ENCODE measurements around the gene MIB2.

DNA sequence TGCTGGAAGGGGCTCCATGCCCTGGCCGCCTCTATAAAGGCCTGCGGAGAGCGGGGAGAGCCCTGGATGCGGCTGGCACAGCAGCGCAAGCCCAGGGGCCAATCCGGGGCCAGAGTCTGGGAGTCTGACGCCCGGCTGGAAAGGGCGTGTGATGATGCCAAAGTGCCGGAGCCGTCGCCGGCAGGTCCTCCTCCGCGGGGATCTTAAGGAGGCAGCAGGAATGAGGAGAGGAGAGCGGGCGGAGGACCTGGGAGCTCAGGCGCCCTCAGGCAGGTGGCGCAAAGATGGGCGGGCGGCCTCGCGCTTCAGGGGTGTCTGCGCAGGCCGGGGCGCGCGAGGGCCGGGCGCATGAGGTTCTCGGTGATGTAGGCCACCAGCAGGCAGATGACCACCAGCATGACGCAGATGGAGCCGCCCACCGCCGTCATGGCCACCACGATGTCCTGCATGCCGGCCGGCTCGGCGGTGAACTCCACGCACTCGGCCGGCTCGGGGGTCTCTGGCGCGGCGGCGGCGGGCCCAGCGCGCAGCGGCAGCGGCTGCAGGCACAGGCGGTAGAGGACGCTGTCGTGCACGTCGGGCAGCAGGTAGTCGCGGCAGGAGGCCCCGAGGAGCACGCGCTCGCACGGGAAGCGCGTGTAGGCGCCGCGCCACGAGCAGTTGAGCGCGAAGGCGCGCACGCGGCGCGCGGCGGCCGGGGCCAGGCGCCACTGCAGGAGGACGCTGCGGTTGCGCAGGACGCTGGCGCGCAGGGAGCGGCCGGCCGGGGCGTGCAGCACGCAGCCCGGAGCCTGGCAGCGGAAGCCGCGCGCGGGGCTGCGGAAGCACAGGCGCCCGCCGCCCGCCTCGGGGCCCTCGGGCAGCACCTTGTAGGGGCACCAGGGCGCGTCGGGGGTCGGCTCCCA, 16.0 kb upstream of the MIB2 start:
- TF ChIP-seq, protein P1, sequence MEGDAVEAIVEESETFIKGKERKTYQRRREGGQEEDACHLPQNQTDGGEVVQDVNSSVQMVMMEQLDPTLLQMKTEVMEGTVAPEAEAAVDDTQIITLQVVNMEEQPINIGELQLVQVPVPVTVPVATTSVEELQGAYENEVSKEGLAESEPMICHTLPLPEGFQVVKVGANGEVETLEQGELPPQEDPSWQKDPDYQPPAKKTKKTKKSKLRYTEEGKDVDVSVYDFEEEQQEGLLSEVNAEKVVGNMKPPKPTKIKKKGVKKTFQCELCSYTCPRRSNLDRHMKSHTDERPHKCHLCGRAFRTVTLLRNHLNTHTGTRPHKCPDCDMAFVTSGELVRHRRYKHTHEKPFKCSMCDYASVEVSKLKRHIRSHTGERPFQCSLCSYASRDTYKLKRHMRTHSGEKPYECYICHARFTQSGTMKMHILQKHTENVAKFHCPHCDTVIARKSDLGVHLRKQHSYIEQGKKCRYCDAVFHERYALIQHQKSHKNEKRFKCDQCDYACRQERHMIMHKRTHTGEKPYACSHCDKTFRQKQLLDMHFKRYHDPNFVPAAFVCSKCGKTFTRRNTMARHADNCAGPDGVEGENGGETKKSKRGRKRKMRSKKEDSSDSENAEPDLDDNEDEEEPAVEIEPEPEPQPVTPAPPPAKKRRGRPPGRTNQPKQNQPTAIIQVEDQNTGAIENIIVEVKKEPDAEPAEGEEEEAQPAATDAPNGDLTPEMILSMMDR (IDR thresholded peaks at IDR 0.05): no peak
- no peak for TF ChIP-seq EP300 (IDR thresholded peaks at IDR 0.05; ENCODE audit: low read depth)

All from transverse colon (tissue), 3 donors.